SKM-1 treated with dmso at 0.1 percent for 144 hours (cell line): Measurements from ENCODE around the gene COPG1.

ENCODE experiments used
- DNase-seq: peaks from one replicate; lab custom pipeline; 2025; ENCODE audit not compliant: unreplicated experiment; lab: John Stamatoyannopoulos, UW

Gene COPG1

DNA sequence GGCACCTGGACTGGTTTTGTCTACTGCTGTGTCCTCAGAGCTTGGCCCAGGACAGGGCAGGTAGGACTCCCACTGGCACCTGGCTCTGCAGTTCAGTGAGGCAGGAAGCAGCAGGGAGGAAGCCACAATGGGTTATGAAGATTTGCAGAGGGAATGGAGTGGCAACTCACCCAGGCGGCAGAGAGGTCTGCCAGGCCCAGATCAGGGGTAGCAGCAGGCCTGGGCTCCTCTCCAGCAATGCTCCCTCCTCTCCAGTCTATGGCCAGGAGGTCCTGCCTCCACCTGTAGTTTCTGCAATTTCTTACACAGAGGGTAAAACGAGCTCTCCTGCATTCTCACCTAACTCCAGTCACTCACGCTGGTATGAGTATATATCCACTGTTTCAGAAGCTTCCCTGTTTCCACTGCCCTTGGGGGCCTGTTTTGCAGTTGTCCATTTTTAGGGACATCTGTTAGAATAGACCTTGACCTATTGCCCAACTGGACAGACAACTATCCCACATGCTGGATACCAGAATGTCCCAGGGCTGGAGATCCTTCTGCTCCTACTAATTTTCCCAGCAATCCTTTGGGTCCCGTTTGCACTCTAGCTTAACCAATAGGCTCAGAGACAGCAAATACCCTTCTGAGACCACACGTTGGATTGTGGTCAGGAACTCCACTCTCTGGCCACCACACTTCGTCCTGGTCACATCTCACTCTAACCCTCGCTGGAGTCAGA lies 64.4 kb downstream of the COPG1 start:
- DNase-seq: no peak

DNA sequence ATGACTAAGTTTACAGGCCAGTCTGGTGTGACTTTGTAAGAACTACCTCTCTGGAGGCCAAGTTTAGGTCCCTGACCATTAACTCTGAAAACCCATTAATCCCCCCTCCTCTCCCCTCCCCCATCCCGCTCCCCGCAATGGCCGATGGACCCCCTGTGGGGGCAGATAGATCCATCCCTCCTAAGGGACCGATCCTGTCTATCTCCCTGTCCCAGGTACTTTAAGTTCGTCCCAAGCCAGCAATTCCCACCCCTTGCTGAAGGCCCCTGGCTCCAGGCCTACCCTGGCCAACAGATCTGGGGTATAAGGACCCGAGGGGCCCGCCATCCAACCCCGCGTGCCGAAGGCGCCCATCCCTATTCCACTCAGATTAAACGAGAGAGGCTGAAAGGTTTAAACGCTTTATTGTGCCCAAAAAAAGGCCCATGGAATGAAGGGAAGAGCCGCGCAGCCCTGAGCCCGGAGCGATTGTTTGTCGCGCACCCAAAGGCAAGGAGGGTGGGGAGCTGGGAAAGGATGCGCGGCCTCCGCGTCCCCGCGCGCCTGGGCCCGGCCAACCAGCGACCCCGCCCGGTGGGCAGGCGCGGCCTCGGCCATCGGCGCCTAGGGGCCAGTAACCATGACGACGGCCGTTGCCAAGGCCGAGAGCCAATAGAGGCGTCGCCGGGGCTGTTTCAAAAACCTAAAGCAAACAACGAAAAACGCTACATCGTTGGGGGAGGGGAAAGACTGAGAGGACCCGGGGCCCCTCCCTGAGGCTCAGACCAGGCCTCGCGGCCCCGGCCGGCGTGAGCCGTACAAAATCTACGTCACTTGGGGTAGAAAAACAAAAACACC lies 65.2 kb downstream of the COPG1 start:
- peak; percentile 40 for DNase-seq

- peak; percentile 18 for DNase-seq
Measured at GRCh38 chr3:129315223-129315997, 66.0 kb downstream of the COPG1 start.

GRCh38 chr3:129315998-129316247 lies 66.5 kb downstream of the COPG1 start:
- DNase-seq: no peak

GRCh38 chr3:129316248-129317013 lies 67.0 kb downstream of the COPG1 start:
- peak; percentile 72 for DNase-seq

DNA sequence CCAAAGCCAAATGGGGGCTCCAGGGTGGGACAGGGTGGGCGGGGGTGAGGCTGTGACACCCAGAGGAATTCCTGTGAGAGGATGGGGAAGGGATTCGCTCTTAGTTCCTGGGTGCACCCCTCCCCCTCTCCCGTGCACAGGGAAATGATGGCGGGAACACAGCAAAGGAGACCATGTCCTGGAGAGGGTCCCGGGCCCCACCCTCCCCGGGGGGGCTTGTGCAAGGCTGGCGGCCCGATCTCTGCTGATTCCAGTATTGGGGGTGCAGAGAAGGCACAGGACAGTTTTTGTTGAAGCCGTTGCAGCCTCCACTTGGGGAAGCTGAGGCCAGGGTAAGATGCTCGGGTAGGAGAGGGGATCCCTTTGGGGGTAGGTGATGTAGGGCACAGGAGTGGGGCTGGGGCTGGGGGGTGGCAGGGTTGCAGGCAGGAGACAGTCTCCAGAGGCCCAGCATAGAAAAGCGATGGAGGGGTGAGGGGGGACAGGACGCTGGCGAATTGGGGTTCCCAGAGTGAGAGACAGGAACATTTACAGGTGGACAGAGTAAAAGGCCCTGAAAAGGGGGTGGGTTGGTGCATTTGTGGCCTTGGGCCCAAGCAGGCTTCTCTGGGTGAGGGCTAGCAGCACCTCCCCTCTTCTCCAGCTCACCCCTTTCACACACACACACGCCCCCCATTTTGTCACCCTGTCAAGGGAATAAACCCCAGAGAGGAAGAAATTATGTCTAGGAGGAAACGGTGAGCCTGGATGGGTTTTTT lies 67.8 kb downstream of the COPG1 start:
- no peak for DNase-seq

DNA sequence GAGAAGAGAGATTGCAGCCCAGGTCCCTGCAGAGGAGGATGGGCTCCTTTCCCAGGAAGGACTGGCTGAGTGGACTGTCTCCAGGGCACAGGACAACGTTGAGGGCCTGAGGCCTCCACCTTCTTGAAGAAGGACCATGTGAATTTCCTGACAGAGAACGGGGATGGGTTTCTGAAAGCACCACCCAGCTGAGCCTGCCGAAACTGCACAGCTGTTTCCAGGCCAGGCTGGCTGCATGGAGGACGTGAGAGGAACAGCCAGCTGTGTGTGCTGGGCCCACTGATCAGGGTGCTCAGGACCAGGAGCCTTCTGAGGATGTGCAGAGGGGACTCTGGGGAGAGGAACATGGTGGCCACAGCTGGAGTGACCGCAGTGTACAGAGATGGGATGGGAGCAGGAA lies 68.4 kb downstream of the COPG1 start:
- no peak for DNase-seq

DNA sequence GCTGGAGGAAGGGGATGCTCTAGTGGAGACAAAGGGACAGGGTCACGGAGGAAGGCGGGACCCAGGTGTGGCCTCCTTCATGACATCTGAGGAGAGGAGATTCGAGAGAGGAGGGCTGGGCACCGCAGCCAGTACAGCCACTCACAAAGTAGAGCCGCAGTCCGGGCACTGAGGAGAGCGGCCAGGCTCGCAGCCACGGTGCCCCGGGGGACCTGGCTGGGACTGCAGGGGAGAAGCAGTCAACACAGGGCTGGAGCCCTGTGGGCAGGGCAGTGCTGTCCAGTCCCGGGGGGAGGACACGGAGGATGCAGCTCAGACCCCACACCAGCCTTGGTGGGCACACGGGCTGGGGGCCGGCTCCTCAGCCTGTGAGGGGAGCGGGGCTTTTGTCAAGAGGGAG lies 69.5 kb downstream of the COPG1 start:
- DNase-seq: no peak

DNA sequence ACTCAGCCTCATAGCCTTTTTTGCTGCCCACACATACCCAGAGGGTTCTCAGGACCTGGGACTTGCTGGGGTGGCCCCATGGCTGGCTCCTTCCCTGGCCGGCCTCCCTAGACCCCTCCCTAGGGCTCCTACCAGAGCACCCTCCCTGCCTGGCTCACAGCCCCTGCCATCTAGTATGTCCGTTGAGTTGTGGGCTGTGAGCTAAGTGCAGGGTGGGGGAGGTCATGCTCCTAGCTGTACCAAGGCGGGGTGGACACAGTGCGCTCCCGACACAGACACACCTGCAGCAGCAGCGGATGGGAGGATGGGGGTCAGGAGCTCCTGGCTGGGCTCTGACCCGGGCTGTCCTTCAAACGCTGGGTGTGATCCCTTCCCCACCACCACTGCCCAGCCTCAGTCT lies 70.9 kb downstream of the COPG1 start:
- no peak for DNase-seq

DNA sequence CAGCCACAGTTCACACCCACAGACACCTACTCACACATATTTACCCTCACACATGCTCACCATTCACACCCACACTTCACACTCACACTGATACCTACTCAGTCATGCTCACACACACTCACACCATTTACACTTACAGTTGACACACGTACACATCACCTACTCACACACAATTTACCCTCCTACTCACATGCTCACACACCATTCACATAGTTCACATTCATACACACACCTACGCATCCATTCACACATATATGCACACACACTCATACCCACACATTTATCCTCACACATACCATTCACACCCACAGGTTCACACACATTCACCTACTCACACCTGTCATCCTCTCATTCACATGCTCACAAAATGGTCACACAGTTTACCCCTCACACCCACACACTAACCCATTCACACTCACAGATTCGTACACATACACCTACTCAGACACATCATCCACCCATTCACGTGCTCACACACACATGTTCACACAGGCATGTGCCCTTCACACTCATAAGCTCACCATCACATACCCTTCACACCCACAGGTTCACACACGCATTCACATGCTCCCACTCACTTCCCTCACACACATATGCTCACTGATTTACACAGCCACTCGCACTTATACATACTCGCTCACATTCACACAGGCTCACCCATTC lies 71.5 kb downstream of the COPG1 start:
- DNase-seq: no peak

DNA sequence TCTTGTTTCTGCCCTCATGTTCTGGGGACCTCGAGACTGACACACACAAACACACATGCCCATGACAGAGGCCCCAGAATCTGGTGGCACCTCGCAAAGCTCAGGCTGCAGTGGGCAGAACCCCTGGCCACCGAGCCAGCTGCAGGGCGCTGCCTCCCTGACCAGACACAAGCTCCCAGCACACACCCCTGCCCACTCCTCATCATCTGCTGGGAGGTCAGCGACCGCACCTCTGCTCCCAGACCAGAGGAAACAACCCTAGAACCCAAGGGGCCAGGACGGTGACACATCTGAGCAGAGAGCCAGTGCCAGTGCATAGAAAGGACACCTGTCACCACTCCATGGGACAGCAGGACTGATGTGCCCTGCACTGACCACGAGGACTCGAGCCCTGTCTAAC lies 72.5 kb downstream of the COPG1 start:
- no peak for DNase-seq

GRCh38 chr3:129323651-129324294 lies 74.4 kb downstream of the COPG1 start:
- DNase-seq: peak; percentile 13

DNA sequence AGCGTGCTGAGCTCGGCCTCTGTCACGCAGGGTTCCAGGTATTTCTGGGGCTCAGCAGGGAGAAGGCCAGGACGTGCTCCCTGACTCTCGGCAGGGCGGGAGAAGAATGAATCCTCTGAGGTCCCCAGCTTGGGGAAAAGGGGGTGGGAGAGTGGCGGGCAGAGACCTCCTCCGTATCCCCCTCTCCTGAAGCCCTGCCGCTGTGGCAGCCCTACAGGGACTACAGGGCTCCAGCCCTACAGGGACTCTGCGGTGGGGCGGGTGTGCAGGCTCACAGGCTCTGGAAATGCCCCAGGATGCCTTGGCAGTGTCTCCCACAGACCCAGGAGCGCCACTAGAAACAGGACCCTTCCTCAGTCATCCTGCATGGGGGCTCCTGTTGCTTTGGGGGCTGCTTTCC lies 75.4 kb downstream of the COPG1 start:
- no peak for DNase-seq

- DNase-seq: no peak
Measured at GRCh38 chr3:129325383-129325782, 76.0 kb downstream of the COPG1 start.

- DNase-seq: no peak
Measured at GRCh38 chr3:129326138-129326537, 76.7 kb downstream of the COPG1 start.

- no peak for DNase-seq
Measured at GRCh38 chr3:129326595-129326994, 77.2 kb downstream of the COPG1 start.
